HG03432 (cell line): Measurements from ENCODE around the gene SMIM33.
"Not testable (repeated sequence)": the region's sequence is repeated elsewhere in the genome, so short reads cannot be mapped to it uniquely, and the experiment has no call there.

Experiments used
- ATAC-seq: cut with Tn5 transposase; IDR thresholded peaks from one replicate; pipeline ENCODE4 v1.9.1; 2021; ENCODE audit warnings: mild to moderate bottlenecking, moderate library complexity; ENCODE audit not compliant: unreplicated experiment

The SMIM33 gene

GRCh38 chr5:139481580-139482049, 10.8 kb downstream of the SMIM33 start:
- no peak for ATAC-seq

GRCh38 chr5:139482050-139482889, 11.5 kb downstream of the SMIM33 start, which contains the start of gene STING1:
TSS of gene STING1 (minus strand) at chr5:139482758. CDS start at chr5:139481704, 1,054 bp downstream.
- ATAC-seq, result no peak

GRCh38 chr5:139482890-139483208, 12.0 kb downstream of the SMIM33 start:
- ATAC-seq, result not testable (repeated sequence)

GRCh38 chr5:139486201-139486600, 15.4 kb downstream of the SMIM33 start:
- ATAC-seq, result no peak

- ATAC-seq, result no peak
Measured at GRCh38 chr5:139488260-139488659, 17.5 kb downstream of the SMIM33 start.

GRCh38 chr5:139492700-139493192, 21.9 kb downstream of the SMIM33 start:
- ATAC-seq, result no peak

- ATAC-seq, result no peak
Measured at GRCh38 chr5:139494256-139494655, 23.5 kb downstream of the SMIM33 start.

- ATAC-seq, result no peak
Measured at GRCh38 chr5:139494832-139495231, 24.0 kb downstream of the SMIM33 start.

DNA sequence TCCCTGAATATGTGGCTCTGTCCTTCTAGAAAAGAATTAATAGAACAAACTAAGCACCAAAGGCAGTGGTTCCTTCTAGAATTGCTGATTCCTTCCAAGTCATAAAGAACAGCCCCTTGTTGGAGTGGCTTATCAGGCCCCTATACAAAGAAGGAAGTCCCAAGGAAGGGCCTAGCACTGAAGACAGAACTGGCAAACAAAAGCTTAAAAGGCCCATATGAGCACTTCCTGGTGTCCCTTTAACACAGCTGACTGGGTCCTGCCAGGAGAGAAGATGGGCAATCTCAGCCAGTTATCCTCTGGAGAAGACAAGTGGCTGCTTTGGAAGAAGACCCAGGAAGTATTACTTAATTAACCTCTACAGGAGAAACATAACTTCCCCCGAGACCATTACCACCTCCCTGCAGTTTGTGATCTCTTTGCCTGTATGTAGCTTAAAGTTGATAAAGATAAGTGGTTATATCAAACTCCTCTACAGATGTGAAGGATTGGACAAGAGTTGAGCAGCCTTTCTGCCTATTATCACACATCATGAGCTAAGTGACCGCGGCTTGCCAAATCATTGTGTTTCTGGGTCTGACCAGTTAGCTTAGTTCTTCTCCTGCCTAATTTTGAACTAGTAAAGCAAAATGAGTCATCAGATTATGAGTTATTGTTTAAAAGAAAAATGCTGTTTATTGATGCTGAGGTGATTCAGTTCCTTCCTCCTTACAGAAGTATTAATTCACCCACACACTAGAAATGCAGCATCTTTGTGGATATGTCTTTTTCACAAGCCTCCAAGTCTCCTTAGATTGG, 25.0 kb downstream of the SMIM33 start:
- no peak for ATAC-seq

DNA sequence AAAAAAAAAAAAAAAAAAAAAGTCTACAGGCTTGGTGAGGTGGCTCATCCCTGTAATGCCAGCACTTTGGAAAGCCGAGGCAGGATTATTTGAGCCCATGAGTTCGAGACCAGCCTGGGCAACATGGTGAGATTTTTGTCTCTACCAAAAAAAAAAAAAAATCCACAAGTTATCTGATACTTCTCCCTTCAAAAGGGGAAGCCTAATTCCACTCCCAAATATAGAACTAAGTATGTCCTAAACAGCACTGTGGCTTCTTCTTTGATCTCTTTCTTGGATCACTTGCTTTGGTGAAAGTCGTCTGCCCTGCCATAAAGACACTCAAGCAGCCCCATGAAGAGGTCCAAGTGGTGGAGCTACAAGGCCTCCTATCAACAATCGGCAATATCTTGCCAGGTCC, 30.6 kb downstream of the SMIM33 start:
- no peak for ATAC-seq

DNA sequence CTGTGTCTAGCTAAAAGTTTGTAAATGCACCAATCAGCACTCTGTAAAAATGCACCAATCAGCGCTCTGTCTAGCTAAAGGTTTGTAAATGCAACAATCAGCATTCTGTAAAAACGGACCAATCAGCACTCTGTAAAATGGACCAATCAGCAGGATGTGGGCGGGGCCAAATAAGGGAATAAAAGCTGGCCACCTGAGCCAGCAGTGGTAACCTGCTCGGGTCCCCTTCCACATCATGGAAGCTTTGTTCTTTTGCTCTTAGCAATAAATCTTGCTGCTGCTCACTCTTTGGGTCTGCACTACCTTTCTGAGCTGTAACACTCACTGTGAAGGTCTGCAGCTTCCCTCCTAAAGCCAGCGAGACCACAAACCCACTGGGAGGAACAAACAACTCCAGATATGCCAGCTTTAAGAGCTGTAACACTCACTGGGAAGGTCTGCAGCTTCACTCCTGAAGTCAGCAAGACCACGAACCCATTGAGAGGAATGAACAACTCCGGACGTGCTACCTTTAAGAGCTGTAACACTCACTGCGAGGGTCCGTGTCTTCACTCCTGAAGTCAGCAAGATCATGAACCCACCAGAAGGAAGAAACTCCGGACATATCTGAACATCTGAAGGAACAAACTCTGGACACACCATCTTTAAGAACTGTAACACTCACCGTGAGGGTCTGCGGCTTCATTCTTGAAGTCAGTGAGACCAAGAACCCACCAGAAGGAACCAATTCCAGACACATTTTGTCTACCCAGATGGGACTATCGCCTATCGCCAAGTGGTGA, 32.4 kb downstream of the SMIM33 start:
- not testable (repeated sequence) for ATAC-seq

DNA sequence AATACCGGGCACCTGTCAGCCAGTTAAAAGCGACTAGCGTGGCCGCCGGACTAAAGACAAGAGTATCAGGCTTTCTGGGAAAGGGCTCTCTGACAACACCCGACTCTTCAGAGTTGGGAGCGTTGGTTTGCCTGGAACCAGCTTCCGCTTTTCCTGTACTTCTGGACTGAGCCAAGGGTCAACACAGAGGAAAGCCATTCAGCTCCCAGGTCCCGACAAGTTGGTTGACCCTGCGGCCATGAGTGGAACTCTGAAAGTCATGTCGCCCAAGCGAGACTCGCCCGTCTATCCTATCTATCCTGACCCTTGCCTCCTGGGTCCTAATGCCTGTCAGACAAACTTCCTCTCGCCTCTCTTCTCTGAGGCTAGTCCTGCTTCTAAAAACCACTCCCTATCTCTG, 33.1 kb downstream of the SMIM33 start:
- ATAC-seq, result not testable (repeated sequence)

DNA sequence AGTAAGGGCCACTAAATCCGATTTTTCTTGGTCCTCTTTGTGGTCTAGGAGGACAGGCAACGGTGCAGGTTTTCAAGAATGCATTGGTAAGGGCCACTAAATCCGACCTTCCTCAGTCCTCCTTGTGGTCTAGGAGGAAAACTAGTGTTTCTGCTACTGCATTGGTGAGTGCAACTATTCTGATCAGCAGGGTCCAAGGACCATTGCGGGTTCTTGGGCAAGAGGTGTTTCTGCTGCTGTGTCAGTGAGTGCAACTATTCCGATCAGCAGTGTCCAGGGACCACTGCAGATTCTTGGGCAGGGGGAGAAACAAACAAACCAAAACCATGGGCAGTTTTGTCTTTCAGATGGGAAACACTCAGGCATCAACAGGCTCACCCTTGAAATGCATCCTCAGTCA, 33.9 kb downstream of the SMIM33 start:
- ATAC-seq, result not testable (repeated sequence)

DNA sequence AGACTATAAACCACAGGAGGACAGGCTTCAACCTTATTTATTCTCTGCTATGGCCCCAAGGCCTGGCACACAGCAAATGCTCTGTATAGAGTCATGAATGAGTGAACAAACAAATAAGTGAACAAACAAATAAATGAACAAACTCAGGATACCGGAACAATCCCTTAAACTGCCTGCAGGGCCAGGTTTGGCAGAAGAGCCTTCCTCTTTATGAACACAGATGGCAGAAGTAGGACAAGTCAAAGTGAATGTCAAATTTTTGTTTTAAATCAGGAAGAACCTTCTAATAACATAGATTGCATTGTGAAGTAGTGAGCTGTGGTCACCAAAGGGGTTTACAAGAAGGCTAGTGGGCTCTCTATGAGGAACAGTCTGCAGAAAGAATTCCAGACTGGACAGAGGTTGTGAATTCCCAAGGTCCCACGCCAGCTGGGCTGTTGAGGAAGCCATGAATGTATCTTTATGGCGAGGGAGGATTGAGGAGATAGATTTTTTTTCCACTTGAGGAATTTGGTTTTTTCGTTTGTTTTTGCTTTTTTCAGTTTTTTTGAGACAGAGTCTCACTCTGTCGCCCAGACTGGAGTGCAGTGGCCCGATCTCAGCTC, 42.1 kb downstream of the SMIM33 start:
- ATAC-seq, result no peak

GRCh38 chr5:139513434-139513833, 42.6 kb downstream of the SMIM33 start:
- peak; percentile 50 for ATAC-seq

DNA sequence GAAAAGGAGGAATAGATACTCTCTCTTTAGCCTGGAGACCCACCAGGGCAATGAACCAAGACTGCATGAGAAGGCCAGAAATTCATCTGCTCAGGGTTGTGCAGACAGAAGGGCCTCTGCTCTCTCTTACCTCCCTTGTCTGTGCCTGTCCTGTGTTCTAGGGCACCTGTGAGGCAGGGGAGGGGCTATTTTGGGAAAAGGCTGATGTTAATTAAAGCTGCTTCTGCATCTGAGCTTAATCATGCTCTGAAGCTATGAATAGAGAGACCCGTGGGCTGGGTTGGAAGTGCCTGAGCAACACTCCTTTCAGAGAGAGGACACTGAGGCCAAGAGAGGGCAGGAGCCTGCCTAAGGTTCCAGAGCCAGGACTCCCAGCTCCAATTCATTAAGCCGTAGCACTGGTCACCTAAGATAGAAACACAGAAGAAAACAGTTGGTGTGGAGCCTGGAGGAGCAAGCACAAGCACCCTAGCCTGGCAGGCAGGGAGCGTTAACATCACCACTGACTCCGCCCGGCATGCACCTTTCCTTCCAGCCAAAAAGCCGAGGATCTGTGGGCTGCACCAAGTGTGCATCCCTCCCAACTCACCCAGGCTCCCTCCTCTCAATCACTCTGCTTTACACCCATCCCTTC, 43.2 kb downstream of the SMIM33 start:
- ATAC-seq, result no peak

DNA sequence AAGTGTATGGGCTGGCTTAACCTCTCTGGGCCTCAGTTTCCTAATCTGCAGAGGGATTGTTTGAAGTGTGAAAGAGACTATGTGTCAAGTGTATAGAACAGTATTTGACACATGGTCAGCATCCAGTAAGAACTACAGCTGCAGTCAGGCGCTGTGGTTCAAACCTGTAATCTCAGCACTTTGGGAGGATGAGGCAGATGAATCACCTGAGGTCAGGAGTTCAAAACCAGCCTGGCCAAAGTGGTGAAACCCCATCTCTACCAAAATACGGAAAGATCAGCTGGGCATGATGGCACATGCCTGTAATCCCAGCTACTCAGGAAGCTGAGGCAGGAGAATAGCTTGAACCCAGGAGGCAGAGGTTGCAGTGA, 43.7 kb downstream of the SMIM33 start:
- no peak for ATAC-seq

GRCh38 chr5:139517683-139518564, 47.1 kb downstream of the SMIM33 start:
- ATAC-seq, result peak; percentile 93
